Mesendoderm (in vitro differentiated cells): ENCODE data around the gene TTC33.

Source experiments
- DNase-seq: peaks from one replicate; pipeline ENCODE4 v3.0.0; 2013
- H2AK5ac ChIP-seq: 2 replicates; pipeline ENCODE4 v1.6.1; 2013; ENCODE audit warnings: low read length, inconsistent platforms
- H2BK120ac ChIP-seq: 2 replicates; pipeline ENCODE4 v1.6.1; 2013; ENCODE audit warnings: low read depth, mild to moderate bottlenecking, low read length, moderate library complexity, mixed read lengths
- H2BK15ac ChIP-seq: replicated peaks from 2 replicates; pipeline ENCODE4 v1.6.1; 2013; ENCODE audit warnings: low read depth, mild to moderate bottlenecking, moderate library complexity
- H2BK5ac ChIP-seq: 2 replicates; pipeline ENCODE4 v1.6.1; 2013; ENCODE audit warnings: low read length, inconsistent platforms
- H3K18ac ChIP-seq: 2 replicates; pipeline ENCODE4 v1.6.1; 2013; ENCODE audit warnings: mild to moderate bottlenecking, low read length, mixed read lengths
- H3K23ac ChIP-seq: one replicate; pipeline ENCODE4 v1.6.1; 2013; ENCODE audit warnings: low read length
- H3K27ac ChIP-seq: 2 replicates; pipeline ENCODE4 v1.5.1; 2013; ENCODE audit warnings: low read depth, mild to moderate bottlenecking, inconsistent platforms, low read length, moderate library complexity
- H3K27me3 ChIP-seq: 2 replicates; pipeline ENCODE4 v1.6.1; 2013; ENCODE audit warnings: low read length, control low read depth, mild to moderate bottlenecking, inconsistent platforms; ENCODE audit not compliant: insufficient read depth, poor library complexity
- H3K36me3 ChIP-seq: 2 replicates; pipeline ENCODE4 v1.6.1; 2013; ENCODE audit warnings: low read length, inconsistent platforms; ENCODE audit not compliant: control insufficient read depth, insufficient read depth
- H3K4ac ChIP-seq: one replicate; pipeline ENCODE4 v1.6.1; 2013; ENCODE audit warnings: low read depth, mild to moderate bottlenecking, low read length, moderate library complexity
- H3K4me1 ChIP-seq: 2 replicates; pipeline ENCODE4 v1.6.1; 2013; ENCODE audit warnings: low read depth, low read length, inconsistent platforms; ENCODE audit not compliant: control insufficient read depth
- H3K4me2 ChIP-seq: 2 replicates; pipeline ENCODE4 v1.6.1; 2013; ENCODE audit warnings: low read length
- H3K4me3 ChIP-seq: 2 replicates; pipeline ENCODE4 v1.5.1; 2013; ENCODE audit warnings: mild to moderate bottlenecking, low read length
- H3K56ac ChIP-seq: one replicate; pipeline ENCODE4 v1.6.1; 2013; ENCODE audit warnings: low read length
- H3K79me1 ChIP-seq: 2 replicates; pipeline ENCODE4 v1.6.1; 2013; ENCODE audit warnings: low read length, inconsistent platforms
- H3K79me2 ChIP-seq: 2 replicates; pipeline ENCODE4 v1.6.1; 2013; ENCODE audit warnings: mild to moderate bottlenecking, low read length; ENCODE audit not compliant: control insufficient read depth, insufficient read depth
- H3K9ac ChIP-seq: 2 replicates; pipeline ENCODE4 v1.6.1; 2013; ENCODE audit warnings: low read length, inconsistent platforms
- H4K5ac ChIP-seq: one replicate; pipeline ENCODE4 v1.6.1; 2013; ENCODE audit warnings: low read length
- H4K8ac ChIP-seq: one replicate; pipeline ENCODE4 v1.6.1; 2013; ENCODE audit warnings: low read depth, mild to moderate bottlenecking, control low read depth, low read length, moderate library complexity
- WGBS: extraction: QIAGEN DNeasy Blood & Tissue Kit; methylation state at CpG from one replicate; pipeline ENCODE4 v1.1.7; 2013; ENCODE audit warnings: low lambda C conversion rate, missing lambda C conversion rate; ENCODE audit not compliant: insufficient coverage; ENCODE audit errors: extremely low coverage; 5-methylcytosine and 5-hydroxymethylcytosine counted together

The TTC33 gene

GRCh38 chr5:40631236-40631635 lies 124.5 kb downstream of the TTC33 start:
- Histone ChIP-seq H4K5ac (no peak overlapping the region), H3K23ac (no peak overlapping the region), H3K79me2 (no peaks in the 10 kb centered on the region), H3K9ac (no peak overlapping the region), H3K4ac (no peak overlapping the region), H3K4me1 (no peaks in the 10 kb centered on the region), H2BK120ac (no peak overlapping the region), H3K36me3 (no peaks in the 10 kb centered on the region), H2AK5ac (no peak overlapping the region), H3K27me3 (no peaks in the 10 kb centered on the region), H3K4me2 (no peak overlapping the region), H2BK5ac (no peak overlapping the region), H3K4me3 (no peak overlapping the region), H2BK15ac (no peak overlapping the region), H3K56ac (no peak overlapping the region), H4K8ac (no peak overlapping the region), H3K79me1 (no peaks in the 10 kb centered on the region), H3K18ac (no peak overlapping the region), H3K27ac (no peak overlapping the region)
- DNase-seq: no peak
- WGBS: no CpG with 5 or more reads among the region's 7 CpGs

GRCh38 chr5:40630126-40630525 lies 125.6 kb downstream of the TTC33 start:
- no peaks in the 10 kb centered on the region for H3K79me1 ChIP-seq
- H3K9ac ChIP-seq: no peak overlapping the region
- no peak overlapping the region for H3K4me3 ChIP-seq
- H3K4me1 ChIP-seq: no peaks in the 10 kb centered on the region
- H2AK5ac ChIP-seq: no peak overlapping the region
- peak; percentile 48 for DNase-seq
- H3K79me2 ChIP-seq: no peaks in the 10 kb centered on the region
- H3K56ac ChIP-seq: no peak overlapping the region
- no peak overlapping the region for H3K4ac ChIP-seq
- no peak overlapping the region for H2BK5ac ChIP-seq
- no peak overlapping the region for H2BK120ac ChIP-seq
- no peak overlapping the region for H3K27ac ChIP-seq
- no peak overlapping the region for H3K18ac ChIP-seq
- H3K23ac ChIP-seq: no peak overlapping the region
- H3K36me3 ChIP-seq: no peaks in the 10 kb centered on the region
- H2BK15ac ChIP-seq: no peak overlapping the region
- H3K27me3 ChIP-seq: no peaks in the 10 kb centered on the region
- H4K5ac ChIP-seq: no peak overlapping the region
- no peak overlapping the region for H4K8ac ChIP-seq
- H3K4me2 ChIP-seq: no peak overlapping the region

GRCh38 chr5:40628407-40628806 lies 127.4 kb downstream of the TTC33 start:
- no peak overlapping the region for H4K5ac ChIP-seq
- no peak overlapping the region for H4K8ac ChIP-seq
- no peaks in the 10 kb centered on the region for H3K79me2 ChIP-seq
- no peak overlapping the region for H3K4me2 ChIP-seq
- no peak for DNase-seq
- no peak overlapping the region for H3K23ac ChIP-seq
- H3K4ac ChIP-seq: no peak overlapping the region
- H2AK5ac ChIP-seq: no peak overlapping the region
- H3K9ac ChIP-seq: no peak overlapping the region
- no peaks in the 10 kb centered on the region for H3K27me3 ChIP-seq
- no peak overlapping the region for H2BK5ac ChIP-seq
- no CpG with 5 or more reads among the region's 1 CpG for WGBS
- H3K36me3 ChIP-seq: no peaks in the 10 kb centered on the region
- no peak overlapping the region for H3K27ac ChIP-seq
- H2BK120ac ChIP-seq: no peak overlapping the region
- H2BK15ac ChIP-seq: no peak overlapping the region
- H3K4me1 ChIP-seq: no peaks in the 10 kb centered on the region
- H3K18ac ChIP-seq: no peak overlapping the region
- no peak overlapping the region for H3K4me3 ChIP-seq
- no peaks in the 10 kb centered on the region for H3K79me1 ChIP-seq
- H3K56ac ChIP-seq: no peak overlapping the region

- Histone ChIP-seq H3K4me2 (no peak overlapping the region), H3K27ac (no peak overlapping the region), H3K27me3 (no peaks in the 10 kb centered on the region), H3K4me3 (no peak overlapping the region), H3K4ac (no peak overlapping the region), H3K18ac (no peak overlapping the region), H4K5ac (no peak overlapping the region), H4K8ac (no peak overlapping the region), H2AK5ac (no peak overlapping the region), H2BK5ac (no peak overlapping the region), H3K4me1 (peaks cover under 1% of the 10 kb centered on the region), H3K56ac (no peak overlapping the region), H3K79me2 (no peaks in the 10 kb centered on the region), H2BK15ac (no peak overlapping the region), H2BK120ac (no peak overlapping the region), H3K79me1 (no peaks in the 10 kb centered on the region), H3K9ac (no peak overlapping the region), H3K23ac (no peak overlapping the region), H3K36me3 (no peaks in the 10 kb centered on the region)
- no peak for DNase-seq
- no CpG with 5 or more reads among the region's 2 CpGs for WGBS
Measured at GRCh38 chr5:40627706-40628105, 128.1 kb downstream of the TTC33 start.

GRCh38 chr5:40626801-40627200 lies 129.0 kb downstream of the TTC33 start:
- Histone ChIP-seq H3K4ac (no peak overlapping the region), H3K23ac (no peak overlapping the region), H3K27me3 (no peaks in the 10 kb centered on the region), H3K79me1 (no peaks in the 10 kb centered on the region), H3K36me3 (no peaks in the 10 kb centered on the region), H3K27ac (no peak overlapping the region), H2BK15ac (no peak overlapping the region), H3K56ac (no peak overlapping the region), H2AK5ac (no peak overlapping the region), H3K4me3 (no peak overlapping the region), H2BK5ac (no peak overlapping the region), H3K4me2 (no peak overlapping the region), H4K8ac (no peak overlapping the region), H3K4me1 (peaks cover 4% of the 10 kb centered on the region), H3K79me2 (no peaks in the 10 kb centered on the region), H3K9ac (no peak overlapping the region), H4K5ac (no peak overlapping the region), H2BK120ac (no peak overlapping the region), H3K18ac (no peak overlapping the region)
- WGBS: no CpG with 5 or more reads among the region's 2 CpGs
- DNase-seq: no peak

- Histone ChIP-seq H2BK15ac (no peak overlapping the region), H2AK5ac (no peak overlapping the region), H3K9ac (no peak overlapping the region), H3K23ac (no peak overlapping the region), H2BK120ac (no peak overlapping the region), H3K4ac (no peak overlapping the region), H3K79me1 (no peaks in the 10 kb centered on the region), H3K4me2 (no peak overlapping the region), H2BK5ac (no peak overlapping the region), H3K4me1 (peaks cover 4% of the 10 kb centered on the region), H3K36me3 (no peaks in the 10 kb centered on the region), H3K27ac (no peak overlapping the region), H3K27me3 (no peaks in the 10 kb centered on the region), H4K5ac (no peak overlapping the region), H3K79me2 (no peaks in the 10 kb centered on the region), H3K4me3 (no peak overlapping the region), H4K8ac (no peak overlapping the region), H3K56ac (no peak overlapping the region), H3K18ac (no peak overlapping the region)
- DNase-seq: no peak
- WGBS: no CpG with 5 or more reads among the region's 2 CpGs
Measured at GRCh38 chr5:40623480-40624420, 132.0 kb downstream of the TTC33 start.
